Neuron (in vitro differentiated cells): ENCODE results near the gene RSPO4.
"Not testable (repeated sequence)": the region's sequence is repeated elsewhere in the genome, so short reads cannot be mapped to it uniquely, and the experiment has no call there.

Source experiments
- H2AFZ ChIP-seq: one replicate; pipeline ENCODE4 v1.6.1; 2013; ENCODE audit warnings: low read depth, mild to moderate bottlenecking, inconsistent platforms, low read length, moderate library complexity
- H3K27me3 ChIP-seq: one replicate; pipeline ENCODE4 v1.6.1; 2013; ENCODE audit warnings: low read length; ENCODE audit not compliant: insufficient read depth
- H3K36me3 ChIP-seq: one replicate; pipeline ENCODE4 v1.6.1; 2013; ENCODE audit warnings: low read length; ENCODE audit not compliant: insufficient read depth
- H3K4me1 ChIP-seq: one replicate; pipeline ENCODE4 v1.6.1; 2013; ENCODE audit warnings: low read length; ENCODE audit not compliant: insufficient read depth
- H3K4me3 ChIP-seq: 2 replicates; pipeline ENCODE4 v1.5.1; 2013; ENCODE audit warnings: mild to moderate bottlenecking, low read length, moderate library complexity
- H3K9me3 ChIP-seq: one replicate; pipeline ENCODE4 v1.6.1; 2013; ENCODE audit warnings: low read length

RSPO4 gene

DNA sequence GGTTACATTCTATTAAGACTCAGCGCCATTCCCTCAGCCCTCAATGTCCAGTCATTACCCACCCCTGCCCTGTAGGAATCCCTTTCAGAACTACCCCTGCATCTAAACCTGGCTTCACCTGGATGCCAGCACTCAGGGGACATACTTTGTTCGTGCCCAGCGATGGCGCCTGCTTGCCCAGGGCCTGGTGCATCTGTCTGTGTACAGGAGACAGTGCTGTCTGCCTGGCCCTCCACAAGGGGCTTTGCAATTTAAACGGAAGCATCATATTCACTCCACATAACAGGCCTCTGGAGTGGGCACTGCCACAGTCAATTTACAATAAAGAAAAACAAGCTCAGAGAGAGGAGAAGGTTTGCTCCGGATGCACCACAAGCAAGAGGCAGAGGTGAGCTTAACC is 4.6 kb downstream of the RSPO4 start:
- peaks cover 2% of the 10 kb centered on the region for H3K4me1 ChIP-seq
- peaks cover 39% of the 10 kb centered on the region for H3K27me3 ChIP-seq
- peaks cover 4% of the 10 kb centered on the region for H3K9me3 ChIP-seq
- no peak overlapping the region for H2AFZ ChIP-seq
- H3K4me3 ChIP-seq = no peak overlapping the region
- H3K36me3 ChIP-seq = no peaks in the 10 kb centered on the region

- Histone ChIP-seq H3K4me3 (no peak overlapping the region), H2AFZ (no peak overlapping the region), H3K36me3 (no peaks in the 10 kb centered on the region), H3K27me3 (peaks cover 36% of the 10 kb centered on the region), H3K9me3 (peaks cover 4% of the 10 kb centered on the region), H3K4me1 (no peaks in the 10 kb centered on the region)
Measured at GRCh38 chr20:997016-997415, 5.1 kb downstream of the RSPO4 start.

- H3K4me3 ChIP-seq = no peak overlapping the region
- H2AFZ ChIP-seq = no peak overlapping the region
- no peaks in the 10 kb centered on the region for H3K4me1 ChIP-seq
- H3K36me3 ChIP-seq = no peaks in the 10 kb centered on the region
- H3K27me3 ChIP-seq = peaks cover 24% of the 10 kb centered on the region
- H3K9me3 ChIP-seq = no peaks in the 10 kb centered on the region
Measured at GRCh38 chr20:995170-995569, 6.9 kb downstream of the RSPO4 start.

GRCh38 chr20:992801-993535 is 9.1 kb downstream of the RSPO4 start:
- Histone ChIP-seq H3K36me3 (no peaks in the 10 kb centered on the region), H3K9me3 (no peaks in the 10 kb centered on the region), H3K27me3 (peaks cover 27% of the 10 kb centered on the region), H3K4me1 (no peaks in the 10 kb centered on the region), H3K4me3 (no peak overlapping the region), H2AFZ (no peak overlapping the region)

DNA sequence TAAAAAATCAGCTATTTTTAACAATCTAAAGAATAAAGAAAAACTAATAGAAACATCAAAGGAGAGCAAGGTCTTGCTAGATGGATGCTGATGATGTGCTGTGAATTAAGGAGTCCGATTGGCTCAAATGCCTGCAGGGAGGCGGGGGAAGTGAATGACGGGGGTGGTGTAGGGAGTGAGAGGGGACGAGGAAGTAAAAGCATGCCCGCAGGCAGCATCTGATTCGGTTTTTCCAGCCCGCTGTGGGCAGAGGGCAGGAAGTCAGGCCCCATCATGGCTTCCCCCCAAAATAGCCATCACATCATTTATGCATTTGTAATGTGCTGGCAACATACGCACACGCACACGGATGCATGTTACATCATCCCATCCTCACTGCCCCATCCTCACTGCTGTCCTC is 10.3 kb downstream of the RSPO4 start:
- no peaks in the 10 kb centered on the region for H3K4me1 ChIP-seq
- no peaks in the 10 kb centered on the region for H3K9me3 ChIP-seq
- H3K4me3 ChIP-seq = no peak overlapping the region
- H2AFZ ChIP-seq = no peak overlapping the region
- peaks cover 22% of the 10 kb centered on the region for H3K27me3 ChIP-seq
- H3K36me3 ChIP-seq = no peaks in the 10 kb centered on the region

DNA sequence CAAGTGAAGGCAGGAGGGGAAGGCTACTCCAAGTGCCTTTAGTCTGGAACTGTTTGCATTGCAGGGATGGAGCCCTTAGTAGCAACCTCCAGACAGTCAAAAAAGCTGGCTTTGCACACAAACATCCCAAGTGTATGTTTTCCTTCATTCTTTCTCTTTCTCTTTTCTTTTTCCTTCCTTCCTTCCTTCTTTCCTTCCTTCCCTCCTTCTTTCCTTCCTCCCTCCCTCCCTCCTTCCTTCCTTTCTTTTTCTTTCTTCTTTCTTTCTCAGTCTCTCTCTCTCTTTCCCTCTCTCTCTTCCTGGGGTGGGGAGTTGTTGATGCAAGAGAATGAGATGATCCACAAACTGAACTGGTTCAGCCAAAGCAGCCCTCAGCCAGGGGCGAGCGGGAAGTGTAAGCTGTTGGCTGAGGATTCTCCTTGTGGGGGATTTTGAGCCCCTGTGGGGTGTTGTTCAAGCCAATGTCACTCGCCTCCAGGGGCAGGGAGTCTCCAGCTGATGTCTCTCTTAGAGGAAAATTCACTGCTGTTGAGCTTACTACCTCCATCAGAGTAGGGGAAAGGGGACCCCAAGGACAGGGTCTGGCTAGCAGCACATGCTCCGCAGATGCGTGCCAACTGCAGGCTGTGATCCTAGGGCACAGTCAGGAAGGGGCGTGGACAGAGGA is 11.7 kb downstream of the RSPO4 start:
- Histone ChIP-seq H3K36me3 (no peaks in the 10 kb centered on the region), H3K9me3 (no peaks in the 10 kb centered on the region), H3K4me3 (no peak overlapping the region), H3K4me1 (no peaks in the 10 kb centered on the region), H3K27me3 (peaks cover 26% of the 10 kb centered on the region), H2AFZ (no peak overlapping the region)

DNA sequence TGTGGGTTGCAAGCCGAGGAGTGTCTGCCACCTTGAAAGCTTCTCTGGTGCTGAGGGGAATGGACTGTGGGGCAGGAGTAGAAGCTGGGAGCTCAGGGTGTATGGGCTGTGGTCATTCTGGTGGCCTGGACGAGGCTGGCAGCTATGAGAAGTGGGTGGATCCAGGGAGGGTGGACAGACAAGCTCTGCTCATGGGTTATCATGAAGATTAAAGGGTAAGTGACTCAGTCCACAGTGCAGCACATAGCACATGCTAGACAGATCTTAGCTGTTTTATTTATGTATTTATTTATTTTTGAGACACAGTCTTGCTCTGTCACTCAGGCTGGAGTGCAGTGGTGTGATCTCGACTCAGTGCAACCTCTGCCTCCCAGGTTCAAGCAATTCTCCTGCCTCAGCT is 13.8 kb downstream of the RSPO4 start:
- Histone ChIP-seq H3K4me3 (no peak overlapping the region), H2AFZ (no peak overlapping the region), H3K9me3 (no peaks in the 10 kb centered on the region), H3K36me3 (no peaks in the 10 kb centered on the region), H3K4me1 (no peaks in the 10 kb centered on the region), H3K27me3 (peaks cover 30% of the 10 kb centered on the region)

DNA sequence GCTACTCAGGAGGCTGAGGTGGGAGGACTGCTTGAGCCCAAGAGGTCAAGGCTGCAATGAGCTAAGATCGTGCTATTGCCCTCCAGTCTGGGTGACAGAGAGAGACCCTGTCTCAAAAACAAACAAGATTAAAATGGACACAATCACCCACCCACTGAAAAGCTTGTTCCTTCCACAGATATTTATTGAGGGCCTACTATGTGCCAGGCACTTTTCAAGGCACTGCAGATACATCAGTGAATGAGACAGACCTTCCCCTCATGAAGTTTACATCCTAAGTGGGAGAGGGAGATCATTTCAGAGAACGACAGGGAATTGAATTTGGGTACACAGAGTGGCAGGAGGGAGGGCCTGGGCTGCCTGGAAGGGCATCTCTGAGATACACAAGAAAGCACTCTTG is 14.4 kb downstream of the RSPO4 start:
- Histone ChIP-seq H3K36me3 (no peaks in the 10 kb centered on the region), H2AFZ (no peak overlapping the region), H3K27me3 (peaks cover 35% of the 10 kb centered on the region), H3K4me1 (no peaks in the 10 kb centered on the region), H3K9me3 (no peaks in the 10 kb centered on the region), H3K4me3 (no peak overlapping the region)

DNA sequence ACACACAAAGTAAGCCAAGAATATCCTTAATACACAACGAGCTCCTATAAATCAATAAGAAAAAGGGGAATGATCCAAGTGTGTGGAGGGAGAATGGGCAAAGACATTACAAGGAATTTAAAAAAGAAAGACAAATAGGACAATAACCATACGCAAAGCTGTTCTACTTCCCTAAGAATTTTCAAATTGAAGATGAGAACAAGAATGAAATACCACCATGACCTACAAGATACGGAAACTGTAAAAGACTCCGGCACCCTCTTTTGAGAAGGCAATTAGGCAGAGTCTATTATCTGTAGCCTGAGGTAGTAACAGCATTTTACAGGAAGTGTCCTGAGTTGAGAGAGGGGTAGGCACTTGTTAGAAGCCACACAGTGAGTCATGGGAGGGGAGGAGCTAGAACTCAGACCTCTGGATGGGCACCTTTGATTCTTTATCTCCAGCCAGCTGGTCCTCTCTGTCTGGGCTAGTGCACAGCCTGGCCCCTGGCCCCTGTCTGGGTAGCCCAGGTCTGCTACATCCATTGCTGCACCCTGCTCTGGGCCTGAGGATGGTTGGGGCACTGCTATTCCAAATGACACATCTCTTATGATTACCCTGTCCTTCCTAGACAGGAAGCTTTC is 15.3 kb downstream of the RSPO4 start:
- Histone ChIP-seq H2AFZ (no peak overlapping the region), H3K36me3 (no peaks in the 10 kb centered on the region), H3K4me1 (no peaks in the 10 kb centered on the region), H3K4me3 (no peak overlapping the region), H3K27me3 (peaks cover 42% of the 10 kb centered on the region), H3K9me3 (no peaks in the 10 kb centered on the region)

GRCh38 chr20:984994-985393 is 17.1 kb downstream of the RSPO4 start:
- H3K4me3 ChIP-seq, H3K36me3 ChIP-seq, H3K4me1 ChIP-seq, H2AFZ ChIP-seq, H3K9me3 ChIP-seq: not testable (repeated sequence)
- H3K27me3 ChIP-seq = peaks cover 47% of the 10 kb centered on the region

GRCh38 chr20:982754-983153 is 19.4 kb downstream of the RSPO4 start:
- H3K36me3 ChIP-seq = no peaks in the 10 kb centered on the region
- H3K27me3 ChIP-seq = peaks cover 37% of the 10 kb centered on the region
- H2AFZ ChIP-seq = no peak overlapping the region
- H3K4me1 ChIP-seq = no peaks in the 10 kb centered on the region
- H3K4me3 ChIP-seq = no peak overlapping the region
- H3K9me3 ChIP-seq = no peaks in the 10 kb centered on the region

DNA sequence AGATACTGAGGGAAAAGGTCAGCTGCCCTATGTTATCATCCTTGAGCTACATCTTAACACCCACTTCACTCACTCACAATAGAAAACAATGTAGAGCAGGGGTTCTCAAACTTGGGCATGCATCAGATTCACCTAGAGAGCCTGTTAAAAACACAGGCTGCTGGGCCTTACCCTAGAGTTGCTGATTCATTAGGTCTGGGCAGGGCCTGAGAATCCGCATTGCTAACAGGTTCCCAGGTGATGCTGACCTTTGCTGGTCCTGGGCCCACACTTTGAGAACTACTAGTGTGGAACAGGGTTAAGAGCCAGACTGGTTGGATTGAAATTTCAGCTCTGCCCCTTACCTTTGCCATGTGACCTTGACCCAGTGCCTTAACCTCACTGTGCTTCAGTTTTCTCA is 25.1 kb downstream of the RSPO4 start:
- H3K4me3 ChIP-seq = no peak overlapping the region
- H3K27me3 ChIP-seq = peaks cover 15% of the 10 kb centered on the region
- no peaks in the 10 kb centered on the region for H3K4me1 ChIP-seq

DNA sequence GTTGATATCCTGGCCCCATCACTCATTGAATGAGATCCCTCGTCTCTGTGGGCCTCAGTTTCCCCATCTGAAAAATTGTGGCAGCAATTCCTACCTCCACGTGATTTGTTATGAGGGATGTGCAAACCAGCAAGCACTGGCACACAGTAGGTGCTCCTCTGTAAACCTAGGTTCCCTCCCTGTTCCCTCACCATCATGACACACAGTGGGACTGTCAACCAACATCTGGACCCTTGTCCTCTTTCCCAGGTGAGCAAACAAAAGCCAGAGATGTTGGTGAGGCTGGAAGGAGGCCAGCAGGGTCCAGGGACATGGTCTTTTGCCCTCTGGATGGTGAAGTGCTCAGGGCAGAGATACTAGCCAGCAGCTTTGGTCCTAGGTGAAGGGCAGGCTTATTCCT is 26.1 kb downstream of the RSPO4 start:
- Histone ChIP-seq H3K4me1 (no peaks in the 10 kb centered on the region), H3K4me3 (no peak overlapping the region), H3K36me3 (no peaks in the 10 kb centered on the region), H3K27me3 (peaks cover 9% of the 10 kb centered on the region), H3K9me3 (no peaks in the 10 kb centered on the region), H2AFZ (no peak overlapping the region)

More for the DNA sequence above, 25.1 kb downstream of the RSPO4 start:
- no peaks in the 10 kb centered on the region for H3K9me3 ChIP-seq
- no peaks in the 10 kb centered on the region for H3K36me3 ChIP-seq
- no peak overlapping the region for H2AFZ ChIP-seq
